Psoas muscle (tissue), 8 donors: ENCODE results near the gene CMTM5. TPM values are rescaled to one million over a fixed set of nuclear protein-coding genes. Genes with fewer than 3 reads are reported as not detected.

Experiments used
- ATAC-seq, 4 donors: fragments of 200-7000 bp; cut with Tn5 transposase; one replicate each; pipeline ENCODE4 v1.9.1; 2020; ENCODE audit warnings: moderate library complexity in 3 of 4, mild to moderate bottlenecking in 2 of 4
- DNase-seq, 2 donors: peaks; one replicate each; pipeline ENCODE4 v3.0.0-alpha.2; 2020
- H3K27ac ChIP-seq: fragments of 200-600 bp; one replicate; pipeline ENCODE4 v1.8.0; 2022
- H3K27me3 ChIP-seq, 3 donors: fragments of 200-600 bp in 1 of 3; one replicate each; pipeline versions ENCODE4 v1.6.1 to v1.8.0; 2013 to 2022; ENCODE audit warnings: low read length in 2 of 3, mild to moderate bottlenecking in 2 of 3, moderate library complexity in 1 of 3; ENCODE audit not compliant: insufficient read depth in 3 of 3
- H3K36me3 ChIP-seq, 2 donors: fragments of 200-600 bp in 1 of 2; one replicate each; pipeline versions ENCODE4 v1.6.1 to v1.8.0; 2013 to 2022; ENCODE audit warnings: low read depth in 1 of 2, mild to moderate bottlenecking in 1 of 2, moderate library complexity in 1 of 2; ENCODE audit not compliant: insufficient read depth in 1 of 2
- H3K4me1 ChIP-seq: fragments of 200-600 bp; one replicate; pipeline ENCODE4 v1.8.0; 2022
- H3K4me3 ChIP-seq: fragments of 200-600 bp; one replicate; pipeline ENCODE4 v1.8.0; 2022; ENCODE audit warnings: mild to moderate bottlenecking
- H3K9me3 ChIP-seq: fragments of 200-600 bp; one replicate; pipeline ENCODE4 v1.8.0; 2022
- WGBS, 3 donors: extraction: QIAGEN DNeasy Blood & Tissue Kit; methylation state at CpG; one replicate each; pipeline versions ENCODE4 v1.1.6 to v1.1.7; 2013; 5-methylcytosine and 5-hydroxymethylcytosine counted together
- intact Hi-C, 2 donors: fragments of 100-400 bp; cut with DNase I; formaldehyde crosslinking; loops; one replicate each; pipeline versions ENCODE4 v1.11.0 to v1.14.2; 2022
- polyA plus RNA-seq, 3 donors: library from polyadenylated mRNA; stranded (reverse); fragments of 200-250 nt; gene quantifications; one replicate each; pipeline ENCODE4 v1.2.3, GENCODE V29; 2013
- total RNA-seq, 4 donors: library from RNA; stranded (reverse); fragmentation: NEBNext Ultra II Directional in 2 of 4; extraction: Animal tissue kit (Norgen Biotek cat#: 25700) in 2 of 4; gene quantifications; one replicate each; pipeline versions ENCODE4 v1.2.1 to v1.2.4, GENCODE V29; 2021 to 2023
- TF ChIP-seq, protein P1 (sequence below): fragments of 200-600 bp; IDR thresholded peaks from one replicate; pipeline ENCODE4 v1.8.0; 2022; ENCODE audit warnings: antibody characterized with exemption
- donor health status: healthy with polysubstance abuse.
- donor health status: DM: no; HTN: no; CAD: no; lungs with moderate emphysema.
- donor health status: Bipolar disorder and iron deficiency.
- donor health status: healthy.
- donor health status: DM: yes; HTN: yes; CAD: no.
- donor health status: DM: no; HTN: no; CAD: no.
- donor health status: DM: no; HTN: no; CAD: no.
- donor health status: DM: yes; HTN: yes; CAD: no.

CMTM5 gene
- total and polyA plus RNA-seq, 7 donors, result 0.20 to 0.63 (median 0.32) TPM; not detected in 4

- H3K27me3 ChIP-seq, result peaks cover 0 to 5% (median 0%) of the 10 kb centered on the region in 3 donors
- no peak overlapping the region for H3K4me3 ChIP-seq
- ATAC-seq (no peak), DNase-seq (no peak)
- WGBS, 3 donors, result 23 to 35% (median 32%) methylated on average over 3 of the region's 3 CpGs
- intact Hi-C loops, result loop anchor here in 1 of 2 donors (2.0 kb wide), 2 partner anchors 55 to 117 kb away; no protein-coding TSS in a partner anchor
- H3K27ac ChIP-seq, result no peak overlapping the region
- no peaks in the 10 kb centered on the region for H3K4me1 ChIP-seq
- H3K9me3 ChIP-seq, result no peaks in the 10 kb centered on the region
- peaks cover 3 to 49% of the 10 kb centered on the region in 2 donors for H3K36me3 ChIP-seq
- TF ChIP-seq, protein P1, sequence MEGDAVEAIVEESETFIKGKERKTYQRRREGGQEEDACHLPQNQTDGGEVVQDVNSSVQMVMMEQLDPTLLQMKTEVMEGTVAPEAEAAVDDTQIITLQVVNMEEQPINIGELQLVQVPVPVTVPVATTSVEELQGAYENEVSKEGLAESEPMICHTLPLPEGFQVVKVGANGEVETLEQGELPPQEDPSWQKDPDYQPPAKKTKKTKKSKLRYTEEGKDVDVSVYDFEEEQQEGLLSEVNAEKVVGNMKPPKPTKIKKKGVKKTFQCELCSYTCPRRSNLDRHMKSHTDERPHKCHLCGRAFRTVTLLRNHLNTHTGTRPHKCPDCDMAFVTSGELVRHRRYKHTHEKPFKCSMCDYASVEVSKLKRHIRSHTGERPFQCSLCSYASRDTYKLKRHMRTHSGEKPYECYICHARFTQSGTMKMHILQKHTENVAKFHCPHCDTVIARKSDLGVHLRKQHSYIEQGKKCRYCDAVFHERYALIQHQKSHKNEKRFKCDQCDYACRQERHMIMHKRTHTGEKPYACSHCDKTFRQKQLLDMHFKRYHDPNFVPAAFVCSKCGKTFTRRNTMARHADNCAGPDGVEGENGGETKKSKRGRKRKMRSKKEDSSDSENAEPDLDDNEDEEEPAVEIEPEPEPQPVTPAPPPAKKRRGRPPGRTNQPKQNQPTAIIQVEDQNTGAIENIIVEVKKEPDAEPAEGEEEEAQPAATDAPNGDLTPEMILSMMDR, result no peak
Observed at GRCh38 chr14:23381871-23382270, 5.0 kb downstream of the CMTM5 start.

- Histone ChIP-seq H3K27me3 (peaks cover 0 to 5% (median 0%) of the 10 kb centered on the region in 3 donors), H3K27ac (no peak overlapping the region), H3K36me3 (peaks cover 3 to 53% of the 10 kb centered on the region in 2 donors), H3K4me3 (no peak overlapping the region), H3K9me3 (no peaks in the 10 kb centered on the region), H3K4me1 (no peaks in the 10 kb centered on the region)
- whole genome bisulfite sequencing, 3 donors, result 86 to 91% (median 89%) methylated on average over 6 of the region's 6 CpGs
- TF ChIP-seq, protein P1, result no peak
- intact Hi-C loops, result no loop called here
- ATAC-seq, result no peak
- no peak for DNase-seq
Observed at GRCh38 chr14:23382276-23382675, 5.4 kb downstream of the CMTM5 start.

GRCh38 chr14:23382731-23383440, 6.0 kb downstream of the CMTM5 start:
- DNase-seq (no peak), ATAC-seq (no peak)
- Histone ChIP-seq H3K27ac (no peak overlapping the region), H3K27me3 (peaks cover 0 to 5% (median 0%) of the 10 kb centered on the region in 3 donors), H3K4me3 (no peak overlapping the region), H3K36me3 (peaks cover 3 to 56% of the 10 kb centered on the region in 2 donors), H3K9me3 (no peaks in the 10 kb centered on the region), H3K4me1 (no peaks in the 10 kb centered on the region)
- TF ChIP-seq, protein P1, result no peak
- WGBS, 3 donors, result 72 to 85% (median 78%) methylated on average over 10 of the region's 10 CpGs
- intact Hi-C loops, result no loop called here

- Histone ChIP-seq H3K27me3 (peaks cover 0 to 5% (median 0%) of the 10 kb centered on the region in 3 donors), H3K4me3 (no peak overlapping the region), H3K9me3 (no peaks in the 10 kb centered on the region), H3K36me3 (peaks cover 5 to 63% of the 10 kb centered on the region in 2 donors), H3K4me1 (no peaks in the 10 kb centered on the region), H3K27ac (no peak overlapping the region)
- 84 to 92% (median 88%) methylated on average over 28 to 29 of the region's 29 CpGs for WGBS, 3 donors
- no peak for ATAC-seq
- intact Hi-C loops, result no loop called here
- TF ChIP-seq, protein P1, result no peak
- DNase-seq, result no peak
Observed at GRCh38 chr14:23384364-23385080, 7.7 kb downstream of the CMTM5 start.
